Gastroesophageal sphincter (tissue), 4 donors: ENCODE data around the gene TSSK2. TPM values are rescaled to one million over a fixed set of nuclear protein-coding genes. Genes with fewer than 3 reads are reported as not detected.

ENCODE experiments used
- ATAC-seq: fragments of 150-250 bp; one replicate; pipeline ENCODE4 v1.9.1; 2016; ENCODE audit warnings: mild to moderate bottlenecking, moderate library complexity
- H3K27ac ChIP-seq, 4 donors: fragments of 200-600 bp; sonication (generic) in 3 of 4; 1 replicate in 3 of 4; 2 replicates in 1 of 4; pipeline ENCODE4 v1.5.1; 2016 to 2019
- H3K27me3 ChIP-seq: fragments of 200-600 bp; sonication (generic); one replicate; pipeline ENCODE4 v1.5.1; 2019
- H3K36me3 ChIP-seq, 2 donors: fragments of 200-600 bp; sonication (generic); one replicate each; pipeline ENCODE4 v1.5.1; 2019; ENCODE audit warnings: control low read depth in 1 of 2
- H3K4me1 ChIP-seq, 3 donors: fragments of 200-600 bp; sonication (generic); 1 replicate in 2 of 3; 2 replicates in 1 of 3; pipeline ENCODE4 v1.5.1; 2016 to 2019; ENCODE audit warnings: control low read depth in 2 of 3
- H3K4me3 ChIP-seq, 2 donors: fragments of 200-600 bp; sonication (generic); one replicate each; pipeline ENCODE4 v1.5.1; 2019; ENCODE audit warnings: mild to moderate bottlenecking in 1 of 2, moderate library complexity in 1 of 2
- H3K9me3 ChIP-seq, 3 donors: fragments of 200-600 bp; sonication (generic); one replicate each; pipeline ENCODE4 v1.5.1; 2017 to 2019; ENCODE audit warnings: control low read depth in 2 of 3
- CTCF ChIP-seq, 4 experiments: fragments of 200-600 bp in 2 of 4; fragments of 450-650 bp in 2 of 4; sonication (generic) in 1 of 4; IDR thresholded peaks; one replicate each; pipeline ENCODE4 v1.5.1; 2017 to 2019; ENCODE audit warnings: antibody characterized with exemption in 4 of 4, mild to moderate bottlenecking in 2 of 4, moderate library complexity in 2 of 4
- EP300 ChIP-seq: sonication (generic); formaldehyde crosslinking; IDR thresholded peaks from one replicate; pipeline ENCODE4 v1.6.1; 2017; ENCODE audit warnings: antibody characterized with exemption, mild to moderate bottlenecking
- POLR2A ChIP-seq, 2 donors: fragments of 450-650 bp; IDR thresholded peaks; one replicate each; pipeline ENCODE4 v1.6.1; 2017; ENCODE audit warnings: antibody characterized with exemption in 2 of 2, mild to moderate bottlenecking in 2 of 2, moderate library complexity in 1 of 2
- POLR2AphosphoS5 ChIP-seq: sonication (generic); formaldehyde crosslinking; IDR thresholded peaks from one replicate; pipeline ENCODE4 v1.6.1; 2017; ENCODE audit warnings: antibody characterized with exemption
- WGBS, 2 donors: methylation state at CpG; one replicate each; pipeline ENCODE4 v1.1.5; 2018; ENCODE audit warnings: low coverage in 1 of 2; 5-methylcytosine and 5-hydroxymethylcytosine counted together
- total RNA-seq, 4 donors: library from RNA; depleted of rRNA; stranded (reverse); fragments of >200 nt; gene quantifications; one replicate each; pipeline ENCODE4 v1.1.0, GENCODE V29; 2016

The TSSK2 gene
- total RNA-seq, 4 donors from 2014 or later = 0.13 TPM; not detected in 3

DNA sequence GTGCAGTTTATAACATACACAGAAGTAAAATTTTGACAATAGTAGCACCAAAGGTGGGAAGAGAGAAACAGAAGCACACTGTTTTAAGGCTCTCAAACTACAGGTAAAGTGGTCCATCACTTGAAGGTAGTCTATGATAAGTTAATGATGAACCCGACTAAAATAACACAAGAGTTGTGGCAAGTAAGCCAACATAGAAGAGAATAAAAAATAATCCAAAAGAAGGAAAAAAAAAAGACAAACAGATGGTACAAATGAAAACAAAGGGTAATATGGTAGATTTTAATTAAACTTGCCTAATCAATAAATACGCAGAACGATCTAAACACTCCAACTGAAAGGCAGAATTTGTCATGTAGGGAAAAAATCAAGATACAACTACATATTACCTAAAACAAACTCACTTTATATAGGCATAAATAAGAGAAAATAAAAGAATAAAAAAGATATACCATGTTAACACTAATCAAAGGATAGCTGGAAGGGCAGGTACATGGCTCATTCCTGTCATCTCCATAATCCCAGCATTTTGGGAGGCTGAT, 40.5 kb upstream of the TSSK2 start:
- peaks cover 0 to 38% of the 10 kb centered on the region in 2 donors for H3K36me3 ChIP-seq
- H3K9me3 ChIP-seq = no peaks in the 10 kb centered on the region
- H3K27ac ChIP-seq = no peak overlapping the region
- WGBS, 2 donors = 57 to 72% methylated on average over 3 of the region's 3 CpGs
- TF ChIP-seq EP300 = no peak
- TF ChIP-seq CTCF (IDR thresholded peaks at IDR 0.05) = no peak
- no peak for TF ChIP-seq POLR2AphosphoS5
- no peak for TF ChIP-seq POLR2A (IDR thresholded peaks at IDR 0.05)
- ATAC-seq = no peak
- peaks cover 0 to 8% (median 0%) of the 10 kb centered on the region in 3 donors for H3K4me1 ChIP-seq
- no peaks in the 10 kb centered on the region for H3K27me3 ChIP-seq
- H3K4me3 ChIP-seq = no peak overlapping the region

DNA sequence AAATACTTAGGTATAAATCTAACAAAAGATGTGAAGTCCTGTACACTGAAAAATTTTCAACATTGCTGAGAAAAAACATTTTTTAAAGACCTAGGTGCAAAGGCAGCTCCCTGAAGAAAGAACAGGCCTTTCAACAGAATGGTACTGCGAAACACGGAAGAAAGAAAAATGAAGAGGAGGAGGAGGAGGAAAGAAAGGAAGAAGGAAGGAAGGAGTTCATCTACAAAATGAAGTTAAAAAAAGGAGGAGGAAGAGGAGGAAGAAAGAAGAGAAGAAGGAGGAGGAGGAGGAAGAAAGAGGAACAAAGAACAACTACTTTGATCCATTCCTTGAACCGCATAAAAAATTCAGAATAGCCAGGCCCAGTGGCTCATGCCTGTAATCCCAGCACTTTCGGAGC, 38.4 kb upstream of the TSSK2 start:
- Histone ChIP-seq H3K9me3 (no peaks in the 10 kb centered on the region), H3K36me3 (peaks cover 0 to 27% of the 10 kb centered on the region in 2 donors), H3K27ac (no peak overlapping the region), H3K27me3 (no peaks in the 10 kb centered on the region), H3K4me3 (no peak overlapping the region), H3K4me1 (peaks cover 0 to 10% (median 0%) of the 10 kb centered on the region in 3 donors)
- TF ChIP-seq CTCF (IDR thresholded peaks at IDR 0.05) = no peak
- no peak for TF ChIP-seq POLR2AphosphoS5
- no peak for TF ChIP-seq POLR2A (IDR thresholded peaks at IDR 0.05)
- no peak for TF ChIP-seq EP300
- 90 to 92% methylated on average over 2 to 4 of the region's 4 CpGs for WGBS, 2 donors
- ATAC-seq = no peak

- H3K27ac ChIP-seq = no peak overlapping the region
- ATAC-seq = no peak
- H3K27me3 ChIP-seq = no peaks in the 10 kb centered on the region
- H3K9me3 ChIP-seq = no peaks in the 10 kb centered on the region
- H3K36me3 ChIP-seq = peaks cover 0 to 18% of the 10 kb centered on the region in 2 donors
- no peak overlapping the region for H3K4me3 ChIP-seq
- peaks cover 0 to 18% (median 0%) of the 10 kb centered on the region in 3 donors for H3K4me1 ChIP-seq
- 95 to 97% methylated on average over 2 to 3 of the region's 4 CpGs for WGBS, 2 donors
- no peak for TF ChIP-seq EP300
- no peak for TF ChIP-seq POLR2AphosphoS5
- TF ChIP-seq CTCF (IDR thresholded peaks at IDR 0.05) = no peak
- TF ChIP-seq POLR2A (IDR thresholded peaks at IDR 0.05) = no peak
These were observed 36.6 kb upstream of the TSSK2 start for GRCh38 chr22:19094393-19094997.

DNA sequence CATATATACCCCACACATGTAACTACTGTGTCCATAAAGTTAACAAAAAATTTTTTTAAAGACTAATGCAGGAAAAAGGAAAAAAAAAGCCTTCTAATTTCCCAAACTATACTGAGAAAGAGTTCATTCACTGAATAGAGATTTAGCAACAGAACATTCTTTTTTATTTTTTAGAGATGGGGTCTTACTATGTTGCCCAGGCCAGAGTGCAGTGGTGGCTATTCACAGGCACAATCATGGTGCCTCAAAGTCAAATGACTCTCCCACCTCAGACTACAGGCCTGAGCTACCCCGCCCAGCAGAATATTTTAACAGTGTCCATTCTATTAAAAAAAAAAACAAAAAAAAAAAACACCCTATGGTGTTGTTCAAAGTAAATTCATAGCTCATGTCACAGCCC, 34.6 kb upstream of the TSSK2 start:
- TF ChIP-seq POLR2A (IDR thresholded peaks at IDR 0.05) = no peak
- TF ChIP-seq CTCF (IDR thresholded peaks at IDR 0.05) = no peak
- no peak for TF ChIP-seq EP300
- TF ChIP-seq POLR2AphosphoS5 = no peak
- H3K9me3 ChIP-seq = no peaks in the 10 kb centered on the region
- H3K36me3 ChIP-seq = peaks cover 0 to 18% of the 10 kb centered on the region in 2 donors
- no peaks in the 10 kb centered on the region for H3K27me3 ChIP-seq
- ATAC-seq = no peak
- peaks cover 0 to 18% (median 0%) of the 10 kb centered on the region in 3 donors for H3K4me1 ChIP-seq
- WGBS, 2 donors = 67 to 100% methylated on average over 1 of the region's 1 CpG
- no peak overlapping the region for H3K27ac ChIP-seq
- H3K4me3 ChIP-seq = no peak overlapping the region

- H3K4me1 ChIP-seq = peaks cover 0 to 18% (median 0%) of the 10 kb centered on the region in 3 donors
- no peaks in the 10 kb centered on the region for H3K27me3 ChIP-seq
- H3K9me3 ChIP-seq = no peaks in the 10 kb centered on the region
- H3K27ac ChIP-seq = no peak overlapping the region
- H3K36me3 ChIP-seq = peaks cover 0 to 15% of the 10 kb centered on the region in 2 donors
- TF ChIP-seq POLR2AphosphoS5 (no peak), EP300 (no peak), POLR2A (IDR thresholded peaks at IDR 0.05) (no peak), CTCF (IDR thresholded peaks at IDR 0.05) (no peak)
- WGBS, 2 donors = 71% methylated on average over 2 of the region's 3 CpGs; no CpG with 5 or more reads in 1 of the 2 donors
- H3K4me3 ChIP-seq = no peak overlapping the region
- ATAC-seq = no peak
These were observed 33.6 kb upstream of the TSSK2 start for GRCh38 chr22:19097518-19097917.
